Suprapubic skin (tissue), 4 donors: Measurements from ENCODE around the gene SAT1.

ENCODE experiments used
- CTCF ChIP-seq, 2 donors: fragments of 200-600 bp in 1 of 2; fragments of 450-650 bp in 1 of 2; sonication (generic) in 1 of 2; IDR thresholded peaks; one replicate each; pipeline ENCODE4 v1.5.1; 2016 to 2019; ENCODE audit warnings: antibody characterized with exemption in 2 of 2, mild to moderate bottlenecking in 1 of 2, moderate library complexity in 1 of 2
- POLR2A ChIP-seq, 2 donors: fragments of 450-650 bp; IDR thresholded peaks; one replicate each; pipeline ENCODE4 v1.6.1; 2017; ENCODE audit warnings: antibody characterized with exemption in 2 of 2, mild to moderate bottlenecking in 2 of 2, moderate library complexity in 2 of 2
- POLR2AphosphoS5 ChIP-seq, 3 donors: sonication (generic); formaldehyde crosslinking; IDR thresholded peaks; one replicate each; pipeline ENCODE4 v1.6.1; 2017; ENCODE audit warnings: antibody characterized with exemption in 3 of 3

- TF ChIP-seq POLR2A (IDR thresholded peaks at IDR 0.05) (no peak), CTCF (IDR thresholded peaks at IDR 0.05) (no peak), POLR2AphosphoS5 (IDR thresholded peaks at IDR 0.05) (no peak)
These were observed 43.2 kb downstream of the SAT1 start for GRCh38 chrX:23826216-23826615.
